Trophoblast cell (in vitro differentiated cells and primary cell): ENCODE data around the gene KRT84.

Source experiments
- DNase-seq, 2 donors: peaks; one replicate each; pipeline ENCODE4 v3.0.0-alpha.2; 2016
- H2AFZ ChIP-seq: 2 replicates; pipeline ENCODE4 v1.6.1; 2013; ENCODE audit warnings: low read length, moderate library complexity, mild to moderate bottlenecking; ENCODE audit not compliant: insufficient read depth, poor library complexity
- H2AK5ac ChIP-seq: 2 replicates; pipeline ENCODE4 v1.6.1; 2013; ENCODE audit warnings: mild to moderate bottlenecking, low read length
- H2BK120ac ChIP-seq: 2 replicates; pipeline ENCODE4 v1.6.1; 2013; ENCODE audit warnings: low read length, mild to moderate bottlenecking, moderate library complexity; ENCODE audit not compliant: insufficient read depth, poor library complexity
- H2BK12ac ChIP-seq: 2 replicates; pipeline ENCODE4 v1.6.1; 2013; ENCODE audit warnings: mild to moderate bottlenecking, low read length, moderate library complexity
- H2BK5ac ChIP-seq: 2 replicates; pipeline ENCODE4 v1.6.1; 2013; ENCODE audit warnings: low read length, low read depth, moderate library complexity, mild to moderate bottlenecking; ENCODE audit not compliant: poor library complexity
- H3K14ac ChIP-seq: 2 replicates; pipeline ENCODE4 v1.6.1; 2013; ENCODE audit warnings: mild to moderate bottlenecking, low read length
- H3K18ac ChIP-seq: 2 replicates; pipeline ENCODE4 v1.6.1; 2013; ENCODE audit warnings: mild to moderate bottlenecking, low read length
- H3K23ac ChIP-seq: 2 replicates; pipeline ENCODE4 v1.6.1; 2013; ENCODE audit warnings: low read length
- H3K27ac ChIP-seq: 2 replicates; pipeline ENCODE4 v1.5.1; 2013; ENCODE audit warnings: low read depth, mild to moderate bottlenecking, inconsistent platforms, low read length, moderate library complexity
- H3K27me3 ChIP-seq: 2 replicates; pipeline ENCODE4 v1.6.1; 2013; ENCODE audit warnings: inconsistent platforms, mild to moderate bottlenecking, low read length, moderate library complexity; ENCODE audit not compliant: insufficient read depth
- H3K36me3 ChIP-seq, 2 experiments: 1 replicate in 1 of 2; 2 replicates in 1 of 2; pipeline ENCODE4 v1.6.1; 2013; ENCODE audit warnings: low read length in 2 of 2, mild to moderate bottlenecking in 2 of 2, moderate library complexity in 1 of 2; ENCODE audit not compliant: insufficient read depth in 2 of 2, control insufficient read depth in 1 of 2
- H3K4ac ChIP-seq: 2 replicates; pipeline ENCODE4 v1.6.1; 2013; ENCODE audit warnings: low read depth, mild to moderate bottlenecking, low read length, moderate library complexity
- H3K4me1 ChIP-seq, 2 experiments: 1 replicate in 1 of 2; 2 replicates in 1 of 2; pipeline ENCODE4 v1.6.1; 2013; ENCODE audit warnings: low read length in 2 of 2, mild to moderate bottlenecking in 2 of 2, moderate library complexity in 1 of 2; ENCODE audit not compliant: insufficient read depth in 2 of 2, control insufficient read depth in 1 of 2
- H3K4me2 ChIP-seq: 2 replicates; pipeline ENCODE4 v1.6.1; 2013; ENCODE audit warnings: inconsistent platforms, mild to moderate bottlenecking, low read length, moderate library complexity
- H3K4me3 ChIP-seq: 2 replicates; pipeline ENCODE4 v1.5.1; 2013; ENCODE audit warnings: mild to moderate bottlenecking, low read depth, low read length, inconsistent platforms
- H3K79me1 ChIP-seq: one replicate; pipeline ENCODE4 v1.6.1; 2013; ENCODE audit warnings: low read length
- H3K79me2 ChIP-seq: 2 replicates; pipeline ENCODE4 v1.6.1; 2013; ENCODE audit warnings: low read length, mild to moderate bottlenecking; ENCODE audit not compliant: control insufficient read depth, insufficient read depth, poor library complexity
- H3K9ac ChIP-seq: 2 replicates; pipeline ENCODE4 v1.6.1; 2013; ENCODE audit warnings: mild to moderate bottlenecking, low read length
- H3K9me3 ChIP-seq: 2 replicates; pipeline ENCODE4 v1.6.1; 2013; ENCODE audit warnings: low read depth, mild to moderate bottlenecking, control low read depth, inconsistent platforms, low read length; ENCODE audit not compliant: insufficient read depth
- H4K12ac ChIP-seq: 2 replicates; pipeline ENCODE4 v1.6.1; 2013; ENCODE audit warnings: low read depth, mild to moderate bottlenecking, low read length, moderate library complexity
- H4K8ac ChIP-seq: 2 replicates; pipeline ENCODE4 v1.6.1; 2013; ENCODE audit warnings: low read depth, mild to moderate bottlenecking, low read length, moderate library complexity
- H4K91ac ChIP-seq: one replicate; pipeline ENCODE4 v1.6.1; 2013; ENCODE audit warnings: low read depth, mild to moderate bottlenecking, low read length, moderate library complexity
- WGBS: extraction: QIAGEN DNeasy Blood & Tissue Kit; methylation state at CpG from one replicate; pipeline ENCODE4 v1.1.7; 2013; ENCODE audit warnings: missing lambda C conversion rate; ENCODE audit not compliant: insufficient read length, insufficient coverage; ENCODE audit errors: extremely low coverage; 5-methylcytosine and 5-hydroxymethylcytosine counted together

The KRT84 gene

DNA sequence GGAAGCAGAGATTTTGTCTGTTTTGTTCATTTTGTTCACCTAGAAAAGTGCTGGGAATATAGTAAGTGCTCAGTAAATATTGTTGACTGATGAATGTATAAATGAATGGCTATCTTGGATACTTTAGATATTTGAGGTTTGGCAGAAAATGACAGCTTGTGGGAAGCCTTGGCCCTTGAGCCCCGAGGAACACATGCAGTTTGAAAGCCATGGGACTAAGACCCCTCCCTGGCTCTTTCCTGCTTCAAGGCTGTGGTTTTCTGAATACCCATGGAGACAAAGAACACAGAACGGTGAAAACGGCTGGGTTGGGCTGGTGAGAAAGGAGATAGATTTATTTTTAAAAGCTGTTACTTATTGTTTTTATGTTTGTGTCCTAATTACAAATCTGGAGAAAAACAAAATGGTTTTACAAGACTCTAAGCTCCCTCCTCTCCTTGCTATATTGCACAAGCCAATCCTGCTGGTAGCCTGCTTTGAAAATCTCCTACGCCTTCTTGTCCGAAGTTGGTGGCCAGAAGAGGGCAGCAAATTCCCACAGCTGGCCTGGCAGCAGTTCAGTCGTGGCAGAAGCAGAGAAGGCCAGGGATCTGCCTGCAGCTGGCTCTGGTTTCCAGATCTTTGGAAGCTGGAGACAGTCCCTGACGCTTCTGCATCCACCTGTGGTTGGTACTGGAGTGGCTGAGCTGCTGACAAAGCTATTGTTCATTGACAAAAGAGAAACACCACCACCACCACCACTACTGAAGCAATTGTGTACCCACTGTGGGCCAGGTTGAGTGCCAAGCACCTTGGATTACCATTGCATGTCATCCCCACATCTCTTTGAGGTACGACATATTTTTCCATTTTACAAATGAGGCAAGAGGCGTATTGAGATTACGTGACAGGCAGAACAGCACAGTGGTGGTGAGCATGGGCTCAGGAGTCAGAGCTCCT is 13.0 kb downstream of the KRT84 start:
- H4K91ac ChIP-seq, result no peak overlapping the region
- H3K18ac ChIP-seq, result no peak overlapping the region
- no peak overlapping the region for H2AK5ac ChIP-seq
- no peaks in the 10 kb centered on the region for H3K4me1 ChIP-seq
- H2BK5ac ChIP-seq, result no peak overlapping the region
- WGBS, result no CpG with 5 or more reads among the region's 10 CpGs
- H3K9ac ChIP-seq, result no peak overlapping the region
- H3K4me3 ChIP-seq, result peak overlapping the region; percentile 21
- peak; percentile 70 to 95 for DNase-seq
- H3K27ac ChIP-seq, result no peak overlapping the region
- H2AFZ ChIP-seq, result no peak overlapping the region
- no peak overlapping the region for H4K8ac ChIP-seq
- H3K14ac ChIP-seq, result no peak overlapping the region
- no peaks in the 10 kb centered on the region for H3K27me3 ChIP-seq
- H3K79me1 ChIP-seq, result no peaks in the 10 kb centered on the region
- H4K12ac ChIP-seq, result no peak overlapping the region
- H3K23ac ChIP-seq, result no peak overlapping the region
- H3K4me2 ChIP-seq, result no peak overlapping the region
- H3K9me3 ChIP-seq, result peaks cover 2% of the 10 kb centered on the region
- H3K36me3 ChIP-seq, result no peaks in the 10 kb centered on the region
- no peak overlapping the region for H2BK12ac ChIP-seq
- H2BK120ac ChIP-seq, result no peak overlapping the region
- no peaks in the 10 kb centered on the region for H3K79me2 ChIP-seq
- no peak overlapping the region for H3K4ac ChIP-seq

DNA sequence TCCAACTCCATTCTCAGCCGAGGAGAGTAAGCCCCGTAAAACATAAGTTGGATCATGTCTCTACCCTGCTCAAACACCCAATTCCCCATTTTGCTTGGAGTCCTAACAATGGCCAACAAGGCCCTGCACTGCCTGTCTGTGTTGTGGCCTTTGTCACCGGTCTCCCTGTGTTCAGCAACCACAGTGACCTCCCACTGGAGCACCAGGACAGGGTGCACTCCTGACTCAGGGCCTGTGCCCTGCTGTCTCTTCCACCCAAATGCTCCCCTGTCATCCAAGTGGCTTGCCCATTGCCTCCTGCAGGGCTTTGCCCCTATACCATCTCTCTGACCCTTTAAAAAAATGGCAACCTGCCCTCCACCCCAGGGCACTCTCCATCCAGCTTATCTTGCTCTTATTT is 13.7 kb downstream of the KRT84 start:
- H2BK120ac ChIP-seq, result no peak overlapping the region
- H3K9me3 ChIP-seq, result peaks cover 2% of the 10 kb centered on the region
- no peak overlapping the region for H4K12ac ChIP-seq
- no peak overlapping the region for H3K27ac ChIP-seq
- H3K9ac ChIP-seq, result no peak overlapping the region
- H2BK5ac ChIP-seq, result no peak overlapping the region
- WGBS, result no CpG with 5 or more reads among the region's 3 CpGs
- no peak overlapping the region for H3K4me3 ChIP-seq
- H2AFZ ChIP-seq, result no peak overlapping the region
- no peak overlapping the region for H3K18ac ChIP-seq
- no peak overlapping the region for H3K4me2 ChIP-seq
- H2BK12ac ChIP-seq, result no peak overlapping the region
- H3K36me3 ChIP-seq, result no peaks in the 10 kb centered on the region
- H3K79me2 ChIP-seq, result no peaks in the 10 kb centered on the region
- H4K91ac ChIP-seq, result no peak overlapping the region
- no peak overlapping the region for H3K23ac ChIP-seq
- no peaks in the 10 kb centered on the region for H3K4me1 ChIP-seq
- H4K8ac ChIP-seq, result no peak overlapping the region
- H3K4ac ChIP-seq, result no peak overlapping the region
- no peak overlapping the region for H2AK5ac ChIP-seq
- H3K27me3 ChIP-seq, result no peaks in the 10 kb centered on the region
- no peak for DNase-seq
- H3K79me1 ChIP-seq, result no peaks in the 10 kb centered on the region
- no peak overlapping the region for H3K14ac ChIP-seq

DNA sequence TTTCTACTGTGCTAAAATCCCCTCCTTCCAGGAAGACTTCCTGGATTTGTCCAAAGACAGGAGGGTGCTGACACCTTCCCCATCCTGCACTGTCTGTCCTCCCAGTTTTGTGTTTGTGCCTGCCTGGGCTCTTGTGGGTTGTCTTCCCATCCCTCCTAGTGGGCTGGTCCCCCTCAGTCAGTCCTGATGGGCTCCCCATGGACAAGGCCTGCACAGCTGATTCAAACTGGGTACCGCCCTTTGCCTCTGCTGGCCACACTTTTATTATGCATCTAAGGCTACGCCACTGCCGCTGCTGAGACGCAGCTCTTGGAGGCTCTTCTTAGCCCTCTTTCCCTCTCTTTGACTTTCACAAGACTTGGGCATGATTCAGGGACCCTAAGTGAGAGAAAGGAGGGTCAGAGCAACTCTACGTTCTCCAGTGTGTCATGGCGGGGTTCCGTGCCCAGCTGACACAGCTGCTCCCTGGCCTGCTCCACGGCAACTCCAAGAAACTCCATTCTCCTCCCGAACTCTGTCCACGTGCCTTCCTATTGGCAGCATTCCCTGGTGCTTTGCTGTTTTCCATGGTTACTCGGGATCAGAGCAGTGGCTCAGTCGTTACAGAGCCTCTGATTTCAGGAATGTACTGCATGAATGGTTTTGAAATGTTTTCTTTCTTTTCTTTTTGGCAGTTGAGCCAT is 14.4 kb downstream of the KRT84 start:
- H3K4ac ChIP-seq, result no peak overlapping the region

DNA sequence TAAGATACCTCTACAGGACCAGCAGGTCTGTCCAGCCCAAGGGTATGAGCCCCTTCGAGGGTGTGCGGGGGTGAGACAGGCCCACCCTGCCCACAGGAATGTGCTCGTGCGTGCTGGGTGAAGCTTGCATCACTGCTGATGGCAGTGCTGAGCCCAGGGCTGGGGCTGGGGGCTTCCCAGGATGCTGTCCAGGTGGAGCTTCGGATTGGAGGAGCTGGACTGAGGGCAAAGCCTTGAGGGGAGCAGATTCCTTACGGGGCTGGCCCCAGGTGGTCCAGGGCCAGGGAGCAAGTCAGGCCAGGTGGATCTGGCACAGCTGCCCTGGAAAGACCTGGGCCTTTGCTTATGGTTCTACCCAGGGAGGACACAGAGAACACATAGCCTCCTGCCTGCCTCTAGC is 15.6 kb downstream of the KRT84 start:
- Histone ChIP-seq H3K4me1 (no peaks in the 10 kb centered on the region), H4K12ac (no peak overlapping the region), H2AFZ (no peak overlapping the region), H3K9ac (no peak overlapping the region), H2BK5ac (no peak overlapping the region), H2BK12ac (no peak overlapping the region), H2BK120ac (no peak overlapping the region), H3K4me2 (no peak overlapping the region), H3K9me3 (peaks cover 2% of the 10 kb centered on the region), H4K8ac (no peak overlapping the region), H3K79me1 (no peaks in the 10 kb centered on the region), H3K27ac (no peak overlapping the region), H3K23ac (no peak overlapping the region), H3K4me3 (no peak overlapping the region), H3K14ac (no peak overlapping the region), H4K91ac (no peak overlapping the region), H3K27me3 (no peaks in the 10 kb centered on the region), H3K18ac (no peak overlapping the region), H3K4ac (no peak overlapping the region), H3K36me3 (no peaks in the 10 kb centered on the region), H2AK5ac (no peak overlapping the region), H3K79me2 (no peaks in the 10 kb centered on the region)
- WGBS, result no CpG with 5 or more reads among the region's 6 CpGs
- no peak for DNase-seq

More for the DNA sequence above, 14.4 kb downstream of the KRT84 start:
- DNase-seq, result no peak
- WGBS, result no CpG with 5 or more reads among the region's 12 CpGs
- no peak overlapping the region for H2BK5ac ChIP-seq
- no peak overlapping the region for H4K91ac ChIP-seq
- H3K23ac ChIP-seq, result no peak overlapping the region
- no peak overlapping the region for H2AFZ ChIP-seq
- H3K36me3 ChIP-seq, result no peaks in the 10 kb centered on the region
- H3K4me2 ChIP-seq, result no peak overlapping the region
- no peak overlapping the region for H4K12ac ChIP-seq
- H2BK120ac ChIP-seq, result no peak overlapping the region
- H3K4me3 ChIP-seq, result no peak overlapping the region
- no peak overlapping the region for H3K18ac ChIP-seq
- H3K79me2 ChIP-seq, result no peaks in the 10 kb centered on the region
- no peaks in the 10 kb centered on the region for H3K79me1 ChIP-seq
- peaks cover 2% of the 10 kb centered on the region for H3K9me3 ChIP-seq
- H3K14ac ChIP-seq, result no peak overlapping the region
- H3K9ac ChIP-seq, result no peak overlapping the region
- no peak overlapping the region for H3K27ac ChIP-seq
- no peak overlapping the region for H2AK5ac ChIP-seq
- H3K4me1 ChIP-seq, result no peaks in the 10 kb centered on the region
- no peak overlapping the region for H4K8ac ChIP-seq
- no peak overlapping the region for H2BK12ac ChIP-seq
- no peaks in the 10 kb centered on the region for H3K27me3 ChIP-seq
